GM21515 (cell line): ENCODE results near the gene STK11.

Experiments
- ATAC-seq: cut with Tn5 transposase; IDR thresholded peaks from one replicate; pipeline ENCODE4 v1.9.1; 2021; ENCODE audit not compliant: unreplicated experiment

The STK11 gene, protein sequence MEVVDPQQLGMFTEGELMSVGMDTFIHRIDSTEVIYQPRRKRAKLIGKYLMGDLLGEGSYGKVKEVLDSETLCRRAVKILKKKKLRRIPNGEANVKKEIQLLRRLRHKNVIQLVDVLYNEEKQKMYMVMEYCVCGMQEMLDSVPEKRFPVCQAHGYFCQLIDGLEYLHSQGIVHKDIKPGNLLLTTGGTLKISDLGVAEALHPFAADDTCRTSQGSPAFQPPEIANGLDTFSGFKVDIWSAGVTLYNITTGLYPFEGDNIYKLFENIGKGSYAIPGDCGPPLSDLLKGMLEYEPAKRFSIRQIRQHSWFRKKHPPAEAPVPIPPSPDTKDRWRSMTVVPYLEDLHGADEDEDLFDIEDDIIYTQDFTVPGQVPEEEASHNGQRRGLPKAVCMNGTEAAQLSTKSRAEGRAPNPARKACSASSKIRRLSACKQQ

DNA sequence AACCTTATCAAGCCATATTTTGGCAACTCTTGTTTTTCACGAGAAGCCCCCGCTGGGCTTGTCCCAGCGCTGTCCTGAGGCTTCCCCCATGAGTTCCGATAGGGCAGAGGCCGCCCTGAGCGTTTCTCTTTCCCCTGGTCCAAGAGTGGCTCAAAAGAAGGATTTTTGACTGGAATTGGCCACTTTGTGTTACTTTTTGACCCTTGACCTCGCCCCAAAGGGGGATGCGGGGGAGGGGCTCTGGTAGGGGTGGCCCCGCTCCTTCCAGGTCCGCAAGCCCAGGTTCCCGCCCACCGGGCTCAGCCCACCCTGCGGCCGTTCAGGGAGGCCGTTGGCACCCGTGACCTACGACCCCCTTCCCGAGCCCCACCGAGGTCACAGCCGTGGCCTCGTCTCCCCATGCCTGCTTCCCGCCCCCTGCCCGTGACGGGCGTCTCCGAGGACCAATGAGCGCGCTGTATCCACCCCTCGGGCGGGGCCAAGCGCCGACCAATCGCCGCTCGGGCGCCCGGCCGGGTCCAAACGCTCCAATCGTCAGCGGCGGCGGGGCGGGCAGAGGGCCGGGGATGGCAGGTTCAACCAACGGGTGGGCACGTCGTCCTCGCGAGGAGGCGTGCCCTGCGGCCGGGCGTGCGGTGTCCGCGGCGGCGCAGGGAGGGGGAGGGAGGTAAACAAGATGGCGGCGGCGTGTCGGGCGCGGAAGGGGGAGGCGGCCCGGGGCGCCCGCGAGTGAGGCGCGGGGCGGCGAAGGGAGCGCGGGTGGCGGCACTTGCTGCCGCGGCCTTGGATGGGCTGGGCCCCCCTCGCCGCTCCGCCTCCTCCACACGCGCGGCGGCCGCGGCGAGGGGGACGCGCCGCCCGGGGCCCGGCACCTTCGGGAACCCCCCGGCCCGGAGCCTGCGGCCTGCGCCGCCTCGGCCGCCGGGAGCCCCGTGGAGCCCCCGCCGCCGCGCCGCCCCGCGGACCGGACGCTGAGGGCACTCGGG is at the start of gene STK11:
TSS of gene STK11 (plus strand) at position 665 of the 986 bp plus-strand sequence. CDS start 1,136 bp downstream, outside the sequence.
- peak; percentile 83 for ATAC-seq

DNA sequence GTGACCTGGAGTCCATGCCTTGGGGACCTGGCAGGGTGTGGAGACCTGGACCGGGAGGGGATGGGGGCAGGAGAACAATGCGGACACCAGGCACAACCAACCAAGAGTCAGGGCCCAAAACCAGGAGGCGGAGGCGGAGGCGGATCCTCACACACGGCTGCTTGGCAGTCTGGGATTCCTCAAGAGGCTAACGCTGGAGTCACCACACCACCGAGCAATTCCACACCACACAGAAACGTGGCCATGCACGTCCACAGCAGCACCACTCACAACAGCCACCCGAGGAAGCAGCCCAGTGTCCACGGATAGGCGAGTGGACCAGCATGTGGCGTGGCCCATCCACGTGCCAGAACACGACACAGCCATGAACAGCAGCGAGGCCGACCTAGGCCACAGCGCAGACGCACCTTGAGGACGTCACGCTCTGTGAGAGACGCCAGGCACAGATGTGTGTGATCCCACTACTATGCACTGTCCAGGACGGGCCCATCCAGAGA is 49.2 kb upstream of the STK11 start:
- no peak for ATAC-seq

DNA sequence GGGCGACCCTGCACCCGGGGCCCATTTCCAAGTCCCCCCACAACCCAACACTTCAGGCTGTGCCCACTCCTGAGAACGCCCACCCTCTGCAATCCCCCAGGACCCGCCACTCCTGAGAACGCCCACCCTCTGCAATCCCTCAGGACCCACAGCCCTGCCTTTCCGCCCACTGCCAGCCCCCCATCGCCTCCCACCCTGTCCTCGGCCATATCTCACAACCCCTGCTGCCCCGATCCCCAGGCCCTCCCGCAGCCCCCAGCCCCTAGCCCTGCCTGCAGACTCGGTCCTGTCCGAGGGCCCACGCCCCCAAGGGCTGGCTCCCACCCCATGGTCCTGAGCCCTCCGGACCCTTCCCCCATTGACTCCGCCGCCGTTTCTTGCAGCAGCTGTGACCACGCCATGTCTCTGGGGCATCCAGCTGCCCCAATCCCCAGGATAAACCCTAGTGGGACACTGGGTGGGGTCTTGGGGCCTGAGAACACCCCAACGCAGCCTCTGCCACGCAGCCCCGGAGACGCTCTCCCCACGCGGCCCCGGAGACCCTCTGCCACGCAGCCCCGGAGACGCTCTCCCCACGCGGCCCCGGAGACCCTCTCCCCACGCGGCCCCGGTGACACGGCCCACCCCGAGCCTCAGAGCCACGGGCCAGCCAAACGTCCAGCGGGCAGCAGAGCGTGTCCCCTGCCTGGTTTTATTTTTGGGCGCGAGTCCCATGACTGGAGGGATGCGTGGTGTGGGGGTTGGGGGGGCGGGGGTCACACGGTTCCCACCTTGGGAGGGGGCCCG is 48.6 kb upstream of the STK11 start:
- no peak for ATAC-seq

DNA sequence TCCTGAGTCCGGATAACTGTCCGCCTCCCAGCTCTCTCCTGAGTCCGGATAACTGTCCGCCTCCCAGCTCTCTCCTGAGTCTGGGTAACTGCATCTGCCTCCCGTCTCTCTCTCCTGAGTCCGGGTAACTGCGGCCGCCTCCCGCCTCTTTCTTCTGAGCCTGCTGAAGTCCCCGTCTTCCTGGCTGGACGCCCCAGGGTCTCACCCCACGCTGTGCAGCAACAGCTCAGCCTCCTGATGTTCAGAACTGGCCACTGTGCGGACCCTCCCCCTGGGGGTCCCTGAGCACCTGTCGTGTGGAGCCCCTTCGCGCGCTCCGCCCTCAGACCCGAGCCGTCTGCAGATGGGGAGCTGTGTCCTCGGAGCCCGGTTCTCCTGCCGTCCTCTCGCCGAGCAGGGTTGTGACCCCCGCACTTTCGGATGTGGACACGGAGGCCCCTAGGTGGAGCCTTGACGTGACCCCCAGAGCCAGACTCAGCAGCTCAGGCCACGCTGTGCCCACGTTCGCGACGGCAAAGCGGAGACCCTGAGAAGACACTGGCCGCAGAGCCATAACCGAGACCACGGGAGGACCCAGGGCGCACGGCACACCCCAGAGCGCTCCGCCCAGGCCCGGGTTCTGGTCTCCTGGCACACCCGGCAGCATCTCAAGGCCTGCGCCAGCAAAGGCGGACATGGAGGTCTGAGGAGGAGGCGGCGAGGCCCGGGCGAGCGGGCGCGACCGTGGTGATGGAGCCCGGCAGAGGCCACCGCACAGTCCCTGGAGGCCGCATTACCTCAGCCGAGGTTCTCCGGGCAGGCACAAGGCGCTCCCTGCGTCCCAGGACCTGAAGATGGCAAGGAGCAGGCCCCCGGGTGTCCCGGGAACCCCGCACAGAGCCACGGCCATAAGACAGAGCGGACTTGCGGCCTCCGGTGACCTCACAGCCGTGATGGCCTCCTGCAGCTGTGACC is 47.4 kb upstream of the STK11 start:
- ATAC-seq = no peak

DNA sequence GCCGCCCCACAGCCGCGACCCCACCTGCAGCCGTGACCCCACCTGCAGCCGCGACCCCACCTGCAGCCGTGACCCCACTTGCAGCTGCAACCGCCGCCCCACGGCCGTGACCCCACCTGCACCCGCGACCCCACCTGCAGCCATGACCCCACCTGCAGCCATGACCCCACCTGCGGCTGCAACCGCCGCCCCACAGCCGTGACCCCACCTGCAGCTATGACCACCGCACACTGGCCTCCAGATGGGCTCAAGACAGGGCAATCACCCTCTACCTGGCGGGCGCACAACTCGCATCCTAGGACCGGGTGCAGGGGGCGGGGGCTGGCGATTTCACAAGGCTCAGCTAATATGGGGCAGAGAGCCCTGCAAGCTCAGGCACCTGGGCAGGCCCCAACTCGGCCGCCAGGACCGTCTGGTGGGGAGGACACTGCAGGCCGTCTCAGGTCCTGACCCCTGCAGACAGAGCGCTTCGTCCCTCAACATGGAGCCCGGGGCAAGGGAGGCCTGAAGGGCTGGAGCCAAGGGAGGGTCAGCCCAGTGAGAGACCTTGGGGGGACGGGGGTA is 46.6 kb upstream of the STK11 start:
- ATAC-seq = no peak

DNA sequence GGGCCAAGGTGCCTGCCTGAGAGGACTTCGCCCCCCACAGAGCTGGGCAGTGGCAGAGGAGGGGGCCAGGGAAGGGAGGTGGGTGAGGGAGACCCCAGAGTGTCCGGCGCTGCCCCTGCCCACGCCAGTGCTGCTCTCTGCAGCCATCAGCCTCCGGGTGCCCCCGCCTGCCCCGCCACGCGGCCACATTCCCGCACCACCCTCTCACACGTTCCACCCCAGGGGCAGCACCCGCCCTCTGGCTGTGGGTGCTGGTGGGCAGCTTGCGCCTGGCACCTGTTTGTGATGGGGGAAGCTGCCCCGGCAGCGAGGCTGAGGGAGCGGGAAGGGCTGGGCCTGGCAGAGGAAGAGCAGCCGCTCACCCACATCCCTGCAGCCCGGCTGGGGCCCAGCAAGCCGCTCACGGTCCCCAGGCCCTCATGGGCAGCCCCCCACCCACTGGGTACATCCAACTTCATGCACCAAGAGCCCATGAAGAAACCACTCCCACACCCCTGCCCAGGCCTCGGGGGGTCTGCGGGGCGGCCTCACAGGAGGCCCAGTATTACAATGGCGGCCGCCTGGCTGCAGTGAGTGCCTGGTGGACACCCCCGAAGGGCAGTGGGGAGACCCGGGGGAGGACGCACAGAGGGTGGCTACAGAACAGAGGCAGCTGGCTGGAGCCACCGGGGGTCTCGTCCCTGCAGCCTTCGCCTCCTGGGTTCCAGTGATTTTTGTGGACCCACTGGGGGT is 45.5 kb upstream of the STK11 start:
- ATAC-seq = no peak

DNA sequence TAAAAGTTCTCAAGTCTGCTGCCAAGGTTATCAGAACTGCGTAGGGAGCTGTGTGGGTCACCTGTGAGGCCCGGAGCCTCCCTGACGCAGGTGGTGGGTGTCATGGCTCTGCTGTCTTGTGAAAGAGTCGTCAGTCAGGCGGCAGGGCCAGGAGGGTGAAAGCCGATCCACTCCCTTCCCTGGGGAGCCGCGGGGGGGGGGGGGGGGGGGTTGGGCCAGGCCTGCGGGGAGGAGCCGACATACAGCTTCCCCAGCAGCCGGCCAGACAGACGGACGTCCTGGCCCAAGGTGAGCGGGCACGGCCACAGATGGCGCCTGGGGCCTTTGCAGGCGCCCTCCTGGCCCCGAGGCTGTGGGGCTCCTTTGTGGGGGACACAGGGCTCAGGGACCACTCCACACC is 43.9 kb upstream of the STK11 start:
- no peak for ATAC-seq

DNA sequence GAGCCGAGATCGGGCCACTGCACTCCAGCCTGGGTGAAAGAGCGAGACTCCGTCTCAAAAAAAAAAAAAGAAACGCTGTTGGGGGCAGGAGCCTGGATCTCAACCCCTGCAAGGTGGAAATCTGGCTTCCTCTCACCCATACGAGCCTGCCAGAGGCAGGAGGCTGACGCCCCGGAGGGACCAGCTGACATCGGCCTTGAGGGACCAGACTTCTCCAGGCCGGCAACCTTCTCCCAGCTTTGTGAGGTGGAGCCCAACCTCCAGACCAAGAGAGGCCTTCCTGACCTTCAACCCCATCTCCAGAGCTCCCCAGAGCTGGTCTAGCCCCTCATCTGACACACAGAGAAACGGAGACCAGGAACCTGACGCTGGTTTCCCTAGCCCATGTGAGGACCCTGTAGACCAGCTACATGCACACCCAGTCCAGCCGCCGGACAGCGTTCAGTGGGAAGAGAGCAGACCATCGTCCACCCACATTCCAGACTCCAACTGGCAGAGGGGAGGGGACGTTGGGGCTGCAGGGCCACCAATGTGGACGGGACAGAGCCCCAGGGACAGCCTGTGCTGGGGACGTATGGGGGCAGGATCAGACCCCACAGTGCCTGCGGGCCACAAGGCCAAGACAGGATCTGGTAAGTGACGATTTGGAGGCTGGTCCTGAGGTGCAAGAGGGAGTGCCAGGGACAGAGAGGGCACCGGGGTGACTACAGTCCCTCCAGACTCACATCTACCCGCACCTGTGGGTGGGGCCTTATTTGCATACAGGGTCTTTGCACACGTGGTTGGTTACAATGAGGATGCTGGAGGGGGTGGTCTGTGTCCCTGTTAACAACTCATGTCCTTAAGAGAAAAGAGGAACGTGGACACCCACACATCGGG is 42.9 kb upstream of the STK11 start:
- ATAC-seq = no peak

DNA sequence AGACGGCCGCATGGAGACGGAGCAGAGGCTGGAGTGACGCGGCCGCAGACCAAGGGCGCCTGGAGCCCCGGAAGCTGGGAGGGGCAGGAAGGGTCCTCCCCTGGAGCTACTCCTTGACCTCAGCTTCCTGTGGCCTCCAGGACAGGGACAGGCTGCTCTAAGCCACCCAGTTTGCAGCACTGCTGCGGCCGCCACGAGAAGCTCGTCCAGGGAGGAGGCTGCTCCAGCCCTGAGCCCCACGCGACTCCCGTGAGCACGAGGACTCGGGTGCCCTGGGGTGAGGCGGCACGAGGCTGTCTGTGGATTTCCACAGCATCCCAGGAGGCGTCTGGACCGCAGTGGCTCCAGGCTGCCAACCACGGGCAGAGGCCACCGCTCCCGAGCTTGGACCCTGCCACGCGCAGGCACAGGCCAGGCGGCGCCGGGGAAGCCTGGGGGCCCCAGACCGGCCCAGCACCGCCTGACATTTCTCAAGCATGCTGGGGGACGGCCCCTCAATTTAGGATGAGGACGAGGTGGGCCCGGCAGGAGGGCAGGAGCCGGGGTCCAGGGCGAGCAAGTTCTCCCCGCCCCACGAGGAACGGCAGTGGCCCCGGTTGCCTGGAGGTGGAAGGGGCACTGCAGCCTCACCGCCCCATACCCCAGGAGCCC is 42.2 kb upstream of the STK11 start:
- no peak for ATAC-seq

DNA sequence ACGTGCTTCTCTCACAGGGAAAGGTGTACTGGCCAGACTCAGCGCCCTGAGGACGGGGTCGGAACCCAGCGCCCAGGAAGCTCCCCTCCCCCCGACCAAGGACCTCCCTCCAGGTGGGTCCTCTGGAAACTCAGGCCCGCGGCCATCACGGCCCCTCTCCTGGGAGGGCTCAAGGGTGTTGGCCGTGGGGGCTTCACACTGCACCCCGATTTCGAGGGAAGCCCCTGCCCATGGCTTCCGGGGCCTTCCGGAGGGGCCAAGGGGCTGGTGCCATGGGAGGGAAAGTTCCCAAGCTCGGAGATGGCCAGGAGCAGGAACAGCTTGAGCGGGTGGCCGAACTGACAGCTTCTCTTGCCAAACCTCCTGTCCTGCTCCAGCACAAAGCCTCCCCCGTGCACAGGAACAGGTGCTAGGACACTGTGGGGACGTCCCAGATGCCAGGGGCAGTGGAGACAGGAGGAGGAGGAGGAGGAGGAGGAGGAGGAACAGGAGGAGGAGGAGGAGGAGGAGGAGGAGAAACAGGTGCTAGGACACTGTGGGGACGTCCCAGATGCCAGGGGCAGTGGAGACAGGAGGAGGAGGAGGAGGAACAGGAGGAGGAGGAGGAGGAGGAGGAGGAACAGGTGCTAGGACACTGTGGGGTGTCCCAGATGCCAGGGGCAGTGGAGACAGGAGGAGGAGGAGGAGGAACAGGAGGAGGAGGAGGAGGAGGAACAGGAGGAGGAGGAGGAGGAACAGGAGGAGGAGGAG is 41.5 kb upstream of the STK11 start:
- no peak for ATAC-seq

DNA sequence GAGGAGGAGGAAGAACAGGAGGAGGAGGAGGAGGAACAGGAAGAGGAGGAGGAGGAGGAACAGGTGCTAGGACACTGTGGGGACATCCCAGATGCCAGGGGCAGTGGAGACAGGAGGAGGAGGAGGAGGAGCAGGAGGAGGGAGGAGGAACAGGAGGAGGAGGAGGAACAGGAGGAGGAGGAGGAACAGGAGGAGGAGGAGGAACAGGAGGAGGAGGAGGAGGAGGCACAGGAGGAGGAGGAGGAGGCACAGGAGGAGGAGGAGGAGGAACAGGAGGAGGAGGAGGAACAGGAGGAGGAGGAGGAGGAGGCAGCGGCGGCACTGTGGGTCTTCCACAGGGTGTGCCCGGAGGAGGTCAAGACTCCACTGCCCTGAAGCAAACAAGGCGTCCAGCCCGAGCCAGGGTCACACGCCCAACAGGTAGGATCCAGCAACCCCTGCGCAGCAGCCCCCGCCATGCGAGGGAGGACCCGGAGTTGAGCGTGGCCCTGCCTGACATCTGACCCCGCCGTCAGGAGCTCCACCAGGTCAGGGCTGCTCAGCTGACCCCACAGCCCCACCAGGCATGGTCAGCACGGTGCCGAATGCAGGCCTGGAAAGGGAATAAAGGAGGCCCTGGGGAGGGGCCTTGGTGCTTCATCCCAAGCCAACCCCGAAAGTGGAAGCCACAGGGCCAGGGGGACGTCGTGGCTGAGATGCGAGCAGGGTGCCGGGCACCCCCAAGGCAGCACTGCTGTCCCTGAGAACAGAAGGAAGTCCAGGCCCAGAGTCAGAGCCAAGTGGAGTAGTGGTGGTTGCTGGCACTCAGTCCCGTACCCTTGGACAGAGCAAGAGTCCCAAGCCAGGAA is 40.7 kb upstream of the STK11 start:
- ATAC-seq = no peak

DNA sequence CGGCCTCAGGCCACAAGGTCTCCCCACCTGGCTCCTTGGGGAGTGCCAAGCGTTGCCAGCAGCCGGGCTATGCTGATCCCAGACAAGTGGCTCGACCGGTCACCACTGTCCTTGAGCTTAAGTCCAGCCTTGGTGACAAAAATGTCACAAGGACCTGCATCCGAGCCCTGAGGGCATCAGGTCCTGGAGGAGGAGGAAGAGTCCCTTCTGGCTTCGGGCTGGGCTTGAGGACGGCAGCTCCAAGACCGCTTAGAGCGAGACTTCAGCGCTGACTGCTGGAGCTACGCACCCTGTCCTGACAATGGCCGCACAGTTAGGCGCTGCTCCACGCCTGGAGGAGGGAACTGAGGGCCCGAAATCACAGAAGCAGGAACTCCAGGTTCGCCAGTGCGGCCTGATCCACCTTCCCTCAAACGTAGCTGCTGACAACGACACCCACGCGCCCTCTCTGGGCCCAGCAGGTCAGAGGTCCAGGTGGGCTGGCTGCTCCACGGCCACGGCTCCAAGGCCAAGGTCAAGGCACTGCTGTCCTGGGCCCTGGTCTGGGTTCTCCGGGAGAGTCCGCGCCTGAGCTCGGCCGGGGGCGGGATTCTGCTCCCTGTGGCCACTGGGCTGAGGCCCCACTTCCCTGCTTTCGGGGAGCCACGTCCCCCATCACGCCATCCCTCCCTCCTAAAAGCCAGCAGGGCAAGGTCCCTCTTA is 38.6 kb upstream of the STK11 start:
- no peak for ATAC-seq

DNA sequence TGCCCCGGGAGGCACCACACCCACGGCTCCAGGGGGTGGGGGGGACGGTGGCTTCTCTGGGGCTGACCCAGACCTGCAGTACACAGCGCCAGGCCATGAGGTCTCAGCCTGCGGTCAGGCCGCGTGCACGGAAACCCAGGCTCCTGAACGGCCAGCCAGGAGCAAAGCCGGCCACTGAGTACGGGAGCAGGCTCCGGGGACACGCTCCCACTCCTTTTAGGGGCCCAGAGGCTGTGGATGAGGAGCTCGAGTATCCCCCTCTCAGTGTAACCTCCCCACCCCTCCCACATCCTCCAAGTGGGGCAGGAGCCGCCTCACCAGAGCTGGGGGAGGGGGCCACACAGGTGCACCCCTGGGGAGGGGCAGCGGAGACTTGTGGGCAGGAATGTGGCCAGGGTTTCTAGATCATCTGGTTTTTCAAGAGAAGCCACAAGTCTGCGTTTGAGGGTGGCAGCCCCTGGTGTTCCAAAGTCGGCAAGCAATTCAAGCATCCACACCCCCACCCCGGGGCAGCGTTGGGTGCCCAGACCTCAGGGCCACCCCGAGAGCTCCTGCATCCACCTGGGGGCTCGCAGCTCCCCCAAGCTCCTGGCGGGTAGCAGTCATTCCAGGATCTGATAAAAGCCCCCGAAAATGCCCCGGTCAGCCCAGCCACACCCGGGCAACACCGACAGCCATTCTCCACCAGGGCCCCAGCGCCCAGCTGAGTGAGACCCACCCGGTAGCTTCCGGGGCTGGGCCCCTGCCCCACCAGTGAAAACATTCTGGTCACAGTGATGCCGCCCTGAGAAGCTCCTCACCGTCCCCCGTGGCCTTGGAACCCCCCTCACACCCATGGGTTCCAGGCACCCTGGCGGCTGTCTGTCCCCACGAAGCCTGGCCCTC is 37.6 kb upstream of the STK11 start:
- ATAC-seq = no peak
